IPS-NIHi7 (cell line): ENCODE measurements around the gene PHC2.
A peak's percentile ranks its signal among the peaks of the same experiment; 100 is the strongest.
"Not testable (repeated sequence)": the region's sequence is repeated elsewhere in the genome, so short reads cannot be mapped to it uniquely, and the experiment has no call there.

ENCODE experiments used
- DNase-seq: peaks from one replicate; pipeline ENCODE4 v3.0.0; 2012; ENCODE audit warnings: mixed read lengths; ENCODE audit errors: extremely low spot score

The PHC2 gene

GRCh38 chr1:33316601-33317000 lies 114.3 kb downstream of the PHC2 start:
- DNase-seq, result no peak

GRCh38 chr1:33314416-33314815 lies 116.5 kb downstream of the PHC2 start:
- no peak for DNase-seq

- DNase-seq, result no peak
Observed at GRCh38 chr1:33312413-33312749, 118.5 kb downstream of the PHC2 start.

- DNase-seq, result no peak
Observed at GRCh38 chr1:33311706-33312412, 119.0 kb downstream of the PHC2 start.

- DNase-seq, result no peak
Observed at GRCh38 chr1:33310702-33311101, 120.2 kb downstream of the PHC2 start.

- DNase-seq, result not testable (repeated sequence)
Observed at GRCh38 chr1:33309351-33309750, 121.5 kb downstream of the PHC2 start.

GRCh38 chr1:33307494-33307864 lies 123.4 kb downstream of the PHC2 start:
- DNase-seq, result no peak

- peak; percentile 31 for DNase-seq
Observed at GRCh38 chr1:33306653-33307493, 124.0 kb downstream of the PHC2 start.

GRCh38 chr1:33305816-33306652 lies 124.9 kb downstream of the PHC2 start:
- no peak for DNase-seq

- DNase-seq, result no peak
Observed at GRCh38 chr1:33305016-33305415, 125.9 kb downstream of the PHC2 start.

- DNase-seq, result no peak
Observed at GRCh38 chr1:33302325-33302724, 128.6 kb downstream of the PHC2 start.

GRCh38 chr1:33301273-33301984 lies 129.5 kb downstream of the PHC2 start:
- DNase-seq, result no peak

GRCh38 chr1:33300673-33301072 lies 130.2 kb downstream of the PHC2 start:
- DNase-seq, result no peak

- DNase-seq, result no peak
Observed at GRCh38 chr1:33299461-33300155, 131.3 kb downstream of the PHC2 start.

- peak; percentile 90 for DNase-seq
Observed at GRCh38 chr1:33298623-33299277, 132.1 kb downstream of the PHC2 start.

- DNase-seq, result no peak
Observed at GRCh38 chr1:33297911-33298622, 132.8 kb downstream of the PHC2 start.

GRCh38 chr1:33296824-33297223 lies 134.1 kb downstream of the PHC2 start:
- DNase-seq, result no peak

- no peak for DNase-seq
Observed at GRCh38 chr1:33296082-33296458, 134.8 kb downstream of the PHC2 start.

- DNase-seq, result peak; percentile 95
Observed at GRCh38 chr1:33295450-33296081, 135.3 kb downstream of the PHC2 start.
